GM23248 (cell line): ENCODE results near the gene ALPK3.
"Not testable (repeated sequence)": the region's sequence is repeated elsewhere in the genome, so short reads cannot be mapped to it uniquely, and the experiment has no call there.

Source experiments
- EZH2 ChIP-seq: fragments of 200-600 bp; sonication (generic); IDR thresholded peaks from 2 replicates; pipeline ENCODE4 v1.6.1; 2018; ENCODE audit warnings: antibody characterized with exemption, mild to moderate bottlenecking; ENCODE audit not compliant: insufficient read depth, poor library complexity, severe bottlenecking
- EZH2phosphoT487 ChIP-seq: fragments of 200-600 bp; sonication (generic); IDR thresholded peaks from 2 replicates; pipeline ENCODE4 v1.6.1; 2018; ENCODE audit warnings: antibody characterized with exemption, moderate library complexity, mild to moderate bottlenecking, low read depth; ENCODE audit not compliant: insufficient read depth

- TF ChIP-seq EZH2, EZH2phosphoT487: not testable (repeated sequence)
Observed at GRCh38 chr15:84877701-84878100, 60.5 kb downstream of the ALPK3 start.
